Measurements from ENCODE around the gene NCKAP5L.
"Not testable (repeated sequence)": the region's sequence is repeated elsewhere in the genome, so short reads cannot be mapped to it uniquely, and the experiment has no call there.

NCKAP5L gene

DNA sequence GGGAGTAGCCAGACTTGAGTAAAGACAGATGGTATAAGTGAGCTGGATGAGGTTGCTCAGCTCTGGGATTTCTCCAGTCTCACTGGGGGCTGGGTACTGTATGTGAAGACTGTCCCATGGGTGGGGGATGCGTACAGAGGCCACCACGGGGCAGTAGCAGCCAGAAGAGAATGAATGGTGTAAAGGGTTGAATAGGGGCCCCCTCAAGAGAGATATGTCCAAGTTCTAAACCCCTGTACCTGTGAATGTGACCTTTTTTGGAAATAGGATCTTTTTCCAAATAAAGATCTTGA lies 36.5 kb upstream of the NCKAP5L start:
- DNase-seq (ENCODE audit: low spot score): no peak

DNA sequence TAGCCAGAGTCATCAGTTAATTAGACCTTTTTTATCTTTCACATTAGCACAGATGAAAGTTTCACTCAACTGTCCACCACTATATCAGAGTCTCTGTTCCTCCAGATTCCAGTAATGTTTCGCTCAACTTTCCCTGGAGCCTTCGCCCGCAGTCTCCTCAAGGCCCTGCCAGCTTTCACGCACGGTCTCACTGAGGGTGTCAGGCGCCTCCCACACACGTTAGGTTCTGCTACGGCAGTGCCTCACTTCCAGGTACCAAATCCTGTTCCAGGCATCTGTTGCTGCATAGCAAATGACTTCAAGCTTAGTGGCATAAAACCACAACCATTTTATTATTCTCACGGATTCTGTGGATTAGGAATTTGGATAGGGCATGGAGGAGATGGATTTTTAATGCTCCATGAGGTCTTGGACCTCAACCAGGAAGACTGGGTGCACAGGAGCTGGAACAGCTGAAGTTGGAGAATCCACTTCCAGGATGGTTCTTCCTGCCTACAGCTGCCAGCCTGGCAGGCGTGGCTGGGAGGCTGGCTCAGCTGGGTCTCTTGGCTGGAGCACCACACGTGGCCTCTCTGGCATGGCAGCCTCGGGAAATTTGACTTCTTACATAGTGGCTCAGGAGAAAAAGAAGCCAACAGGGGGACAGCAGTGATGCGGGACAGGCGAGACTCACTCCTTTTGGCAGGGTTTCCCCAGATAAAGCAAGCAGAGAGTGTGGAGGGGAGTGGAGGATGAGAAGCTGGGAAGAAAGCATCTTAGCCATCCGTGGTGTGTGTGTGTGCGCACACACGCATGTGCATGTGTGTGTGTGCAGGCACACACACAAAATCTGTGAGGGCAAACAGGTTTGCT lies 36.0 kb upstream of the NCKAP5L start:
- DNase-seq (ENCODE audit: low spot score): no peak

DNA sequence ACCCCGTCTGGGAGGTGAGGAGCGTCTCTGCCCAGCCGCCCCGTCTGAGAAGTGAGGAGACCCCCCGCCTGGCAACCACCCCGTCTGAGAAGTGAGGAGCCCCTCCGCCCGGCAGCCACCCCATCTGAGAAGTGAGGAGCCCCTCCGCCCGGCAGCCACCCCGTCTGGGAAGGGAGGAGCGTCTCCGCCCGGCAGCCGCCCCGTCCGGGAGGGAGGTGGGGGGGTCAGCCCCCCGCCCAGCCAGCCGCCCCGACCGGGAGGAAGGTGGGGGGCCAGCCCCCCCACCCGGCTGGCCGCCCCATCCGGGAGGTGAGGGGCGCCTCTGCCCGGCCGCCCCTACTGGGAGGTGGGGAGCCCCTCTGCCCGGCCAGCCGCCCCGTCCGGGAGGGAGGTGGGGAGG lies 32.7 kb upstream of the NCKAP5L start:
- not testable (repeated sequence) for DNase-seq (ENCODE audit: low spot score)

DNA sequence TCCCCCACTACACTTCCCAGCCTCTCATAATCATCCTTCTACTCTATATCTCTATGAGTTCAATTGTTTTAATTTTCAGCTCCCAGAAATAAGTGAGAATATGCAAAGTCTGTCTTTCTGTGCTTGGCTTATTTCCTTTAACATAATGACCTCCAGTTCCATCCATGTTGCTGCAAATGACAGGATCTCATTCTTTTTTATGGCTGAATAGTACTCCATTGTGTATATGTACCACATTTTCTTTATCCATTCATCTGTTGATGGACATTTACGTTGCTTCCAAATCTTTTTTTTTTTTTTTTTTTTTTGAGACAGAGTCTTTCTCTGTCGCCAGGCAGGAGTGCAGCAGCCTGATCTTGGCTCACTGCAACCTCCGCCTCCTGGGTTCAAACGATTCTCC lies 27.7 kb upstream of the NCKAP5L start:
- not testable (repeated sequence) for DNase-seq (ENCODE audit: low spot score)

- DNase-seq (ENCODE audit: low spot score): no peak
Measured at GRCh38 chr12:49854976-49855375, 26.8 kb upstream of the NCKAP5L start.

- no peak for DNase-seq (ENCODE audit: low spot score)
Measured at GRCh38 chr12:49853671-49854070, 25.5 kb upstream of the NCKAP5L start.

DNA sequence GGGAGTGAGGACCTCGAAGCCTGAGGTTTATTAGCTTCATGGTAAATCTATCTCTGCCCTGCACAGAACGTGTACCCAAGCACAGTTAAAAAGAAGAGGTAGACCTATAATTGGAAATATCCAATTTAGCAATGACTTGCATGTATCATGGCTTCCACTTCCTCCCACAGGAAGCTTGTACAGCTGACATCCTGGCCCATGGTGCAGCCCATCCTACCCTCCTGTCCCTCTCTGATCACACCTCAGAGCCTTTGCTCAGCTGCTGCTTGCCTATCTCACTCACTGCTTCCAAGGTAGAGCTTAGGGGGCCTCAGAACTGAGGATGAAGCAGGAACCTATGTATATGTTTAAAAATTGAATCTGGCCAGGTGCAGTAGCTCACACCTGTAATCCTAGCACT lies 18.9 kb upstream of the NCKAP5L start:
- DNase-seq (ENCODE audit: low spot score): no peak

- DNase-seq (ENCODE audit: low spot score): no peak
Measured at GRCh38 chr12:49846032-49846431, 17.8 kb upstream of the NCKAP5L start.

DNA sequence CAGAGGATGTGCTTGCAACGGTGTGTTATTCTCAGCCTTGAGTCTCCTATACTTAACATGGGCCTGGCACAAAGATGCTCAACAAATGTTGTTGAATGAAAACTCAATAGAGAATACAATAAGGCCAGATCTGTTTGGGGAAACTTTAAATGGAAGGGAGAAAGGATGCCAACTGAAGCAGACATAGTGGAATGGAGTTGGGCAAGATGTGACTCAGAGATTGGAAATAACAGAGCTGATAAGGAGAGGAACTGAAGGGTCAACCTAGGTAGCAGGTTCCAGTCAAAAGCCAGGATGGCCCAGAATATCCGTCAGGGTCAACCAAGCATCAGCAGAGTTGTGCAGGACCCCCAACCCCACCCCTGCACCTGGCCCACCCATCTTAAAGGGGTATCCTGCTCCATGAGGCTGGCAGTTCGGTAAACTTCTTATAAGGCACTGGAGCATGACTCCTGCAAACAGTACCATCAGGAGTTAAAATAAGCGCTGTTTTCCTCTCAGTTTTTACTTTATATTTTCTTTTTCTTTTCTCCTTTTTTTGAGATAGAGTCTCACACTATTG lies 15.7 kb upstream of the NCKAP5L start:
- DNase-seq (ENCODE audit: low spot score): no peak

DNA sequence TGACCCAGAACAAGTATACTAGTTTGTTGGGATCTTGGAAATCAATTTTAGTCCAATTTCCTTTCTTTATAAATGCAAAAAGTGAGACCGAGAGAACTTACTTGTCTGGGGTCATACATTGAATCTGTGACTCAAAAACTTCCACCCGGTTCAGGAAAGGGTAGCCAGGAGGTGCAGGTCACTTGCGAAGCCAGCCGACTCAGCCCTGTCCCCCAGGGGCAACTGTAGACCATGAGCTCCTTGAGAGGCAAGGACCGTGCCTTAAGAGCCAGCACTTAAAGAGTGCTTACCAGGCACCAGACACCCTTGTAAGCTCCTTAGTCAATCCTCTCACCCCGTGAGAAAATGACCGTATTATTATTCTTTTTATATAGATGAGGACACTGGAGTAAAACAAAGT lies 15.2 kb upstream of the NCKAP5L start:
- no peak for DNase-seq (ENCODE audit: low spot score)

DNA sequence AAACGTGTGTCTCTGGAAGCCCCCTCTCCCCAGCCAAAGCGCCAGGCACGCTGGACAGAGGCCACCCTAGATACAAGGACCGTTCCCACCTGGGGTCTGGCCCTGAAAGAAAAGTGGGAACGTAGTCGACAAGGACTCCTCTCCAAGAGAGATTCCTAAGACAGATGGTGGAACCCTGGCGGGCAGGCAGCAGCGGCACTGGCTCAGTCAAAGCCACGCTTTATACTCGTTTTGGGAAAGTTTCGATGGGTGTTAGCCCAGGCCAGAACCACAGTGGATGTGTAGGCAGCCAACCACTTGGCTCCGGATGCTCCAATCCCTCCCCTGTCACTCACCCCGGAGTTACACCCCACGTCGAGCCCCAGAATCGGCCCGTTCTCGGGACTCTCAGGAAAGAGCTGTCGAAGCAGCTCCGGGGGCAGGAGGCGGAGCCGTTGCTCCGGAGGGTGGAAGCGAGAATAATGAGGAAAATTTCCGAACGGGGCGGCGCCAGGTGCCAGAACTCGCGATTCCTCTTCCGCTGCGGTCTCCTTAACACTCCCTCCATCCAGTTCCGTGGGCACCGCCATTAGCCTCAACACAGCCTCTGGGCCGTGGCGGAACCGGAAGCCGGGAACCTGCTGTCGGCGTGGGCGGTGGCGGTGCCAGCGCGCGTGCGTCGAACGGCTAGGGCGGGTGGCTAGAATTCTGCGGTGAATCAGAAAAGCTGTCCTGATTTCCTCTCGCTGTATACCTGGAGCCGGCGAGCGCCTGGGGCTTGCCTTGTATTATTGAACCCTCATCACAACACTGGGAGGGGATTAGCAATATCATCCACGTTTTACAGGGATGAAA lies 14.5 kb upstream of the NCKAP5L start, which contains the start of gene BCDIN3D:
Gene BCDIN3D (minus strand): TSS at position 588 of the 834 bp plus-strand sequence. CDS start 19 bp downstream, at position 569.
- peak; percentile 97 for DNase-seq (ENCODE audit: low spot score)

DNA sequence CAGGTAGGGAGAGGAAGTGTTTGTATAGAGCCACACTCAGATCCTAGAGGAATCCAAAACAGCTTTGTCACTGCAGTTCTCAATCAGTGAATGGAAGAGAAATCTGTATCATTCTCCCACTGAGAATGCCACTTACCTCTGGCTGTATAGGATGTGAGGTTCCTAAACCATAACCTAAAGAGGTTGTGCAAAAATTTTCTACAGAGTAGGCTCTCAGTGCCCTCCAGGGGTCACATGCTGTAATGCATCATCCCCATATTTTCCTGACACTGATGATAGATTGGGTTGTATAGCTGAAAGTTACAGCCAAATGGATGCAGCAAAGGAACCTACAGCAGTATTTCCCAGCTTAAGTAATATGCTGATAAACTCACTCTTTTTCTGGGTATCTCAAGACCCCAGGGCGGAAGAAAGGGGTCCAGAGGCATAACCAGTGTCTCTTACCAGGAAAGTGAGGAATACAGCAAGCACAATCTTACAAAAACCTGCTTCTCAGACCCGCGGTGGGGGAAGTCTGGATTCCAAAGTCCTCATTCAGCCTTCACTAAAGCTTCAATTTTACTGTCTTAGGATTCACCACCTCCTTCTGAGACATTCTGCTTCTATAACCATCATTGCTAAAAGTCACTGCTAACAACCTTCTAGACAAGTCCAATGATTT lies 10.9 kb upstream of the NCKAP5L start:
- DNase-seq (ENCODE audit: low spot score): no peak

GRCh38 chr12:49832836-49833421 lies 4.7 kb upstream of the NCKAP5L start:
- peak; percentile 58 for DNase-seq (ENCODE audit: low spot score)

GRCh38 chr12:49831717-49832116 lies 3.5 kb upstream of the NCKAP5L start:
- no peak for DNase-seq (ENCODE audit: low spot score)

DNA sequence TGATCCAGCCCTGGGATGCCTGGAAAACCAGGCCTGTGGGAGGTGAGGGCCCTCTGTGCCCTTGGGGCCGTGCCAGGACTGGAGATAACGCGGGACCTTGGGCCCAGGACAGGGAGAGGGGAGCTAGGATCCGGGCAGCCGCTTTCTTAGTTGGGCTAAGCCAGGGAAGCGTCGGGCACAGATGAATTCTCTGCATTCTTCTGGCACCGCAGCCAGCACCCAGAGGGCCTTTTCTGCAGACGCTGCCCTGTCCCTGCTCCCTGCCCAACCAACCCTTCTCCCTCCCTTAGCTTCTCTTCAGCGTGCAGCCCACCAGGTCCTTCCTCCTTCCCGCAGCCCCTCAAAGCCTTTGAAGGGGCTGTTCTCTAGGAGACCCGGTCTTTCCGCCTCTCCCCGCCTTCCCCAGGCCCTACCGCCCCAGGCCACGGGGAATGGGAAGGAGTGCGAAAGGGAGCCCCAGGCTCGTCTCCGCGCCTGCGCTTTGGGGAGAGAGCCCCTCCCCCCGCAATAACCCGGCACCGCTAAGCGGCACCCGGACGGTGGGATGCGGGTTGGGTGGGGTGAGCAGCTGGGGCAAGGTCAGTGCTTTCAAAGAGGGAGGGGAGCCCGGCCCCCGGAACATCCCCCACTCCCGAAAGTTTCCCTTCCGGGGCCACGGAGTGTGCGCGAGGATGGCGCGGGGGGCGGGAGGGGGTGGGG lies 663 bp downstream of the NCKAP5L start:
- DNase-seq (ENCODE audit: low spot score): peak; percentile 89

DNA sequence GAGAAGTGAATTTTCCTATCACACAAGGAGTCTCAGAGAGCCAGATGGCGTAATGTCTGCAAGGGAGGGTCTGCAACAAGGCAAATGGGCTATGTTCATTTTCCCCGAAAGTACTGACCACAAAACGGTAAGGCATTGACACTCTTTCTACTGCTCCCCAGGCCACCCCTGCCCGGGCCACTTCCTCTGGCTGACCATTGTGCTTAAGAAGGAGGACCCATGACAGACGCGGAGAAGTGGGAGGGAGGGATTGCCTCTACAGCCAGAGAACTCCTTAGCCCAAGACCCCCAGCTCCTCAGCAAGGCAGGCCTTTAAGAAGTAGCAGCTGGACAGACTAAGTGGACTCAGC lies 1.2 kb downstream of the NCKAP5L start:
- DNase-seq (ENCODE audit: low spot score): no peak

DNA sequence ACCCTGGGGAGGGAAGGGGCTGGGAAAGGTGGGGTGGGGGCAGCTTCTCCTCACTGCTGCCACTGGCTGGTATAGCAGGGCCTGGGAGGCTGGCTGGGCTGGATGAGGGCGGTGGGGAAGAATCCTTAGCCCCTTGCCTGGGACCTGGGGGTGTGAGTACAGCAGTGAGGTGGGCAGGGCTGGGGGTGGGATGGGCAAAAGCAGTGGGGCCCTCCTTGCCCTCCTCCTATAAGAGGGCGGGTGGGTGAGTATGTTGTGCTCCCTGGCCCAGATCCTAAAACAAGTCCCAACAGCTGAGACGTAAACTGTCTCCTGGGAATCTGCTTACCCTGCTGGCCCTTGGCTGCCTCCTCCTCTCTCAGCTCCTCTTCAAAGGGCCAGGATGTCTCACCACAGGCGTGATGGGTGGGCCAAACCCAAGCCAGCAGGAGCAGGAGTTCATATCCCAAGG lies 2.2 kb downstream of the NCKAP5L start:
- DNase-seq (ENCODE audit: low spot score): no peak

DNA sequence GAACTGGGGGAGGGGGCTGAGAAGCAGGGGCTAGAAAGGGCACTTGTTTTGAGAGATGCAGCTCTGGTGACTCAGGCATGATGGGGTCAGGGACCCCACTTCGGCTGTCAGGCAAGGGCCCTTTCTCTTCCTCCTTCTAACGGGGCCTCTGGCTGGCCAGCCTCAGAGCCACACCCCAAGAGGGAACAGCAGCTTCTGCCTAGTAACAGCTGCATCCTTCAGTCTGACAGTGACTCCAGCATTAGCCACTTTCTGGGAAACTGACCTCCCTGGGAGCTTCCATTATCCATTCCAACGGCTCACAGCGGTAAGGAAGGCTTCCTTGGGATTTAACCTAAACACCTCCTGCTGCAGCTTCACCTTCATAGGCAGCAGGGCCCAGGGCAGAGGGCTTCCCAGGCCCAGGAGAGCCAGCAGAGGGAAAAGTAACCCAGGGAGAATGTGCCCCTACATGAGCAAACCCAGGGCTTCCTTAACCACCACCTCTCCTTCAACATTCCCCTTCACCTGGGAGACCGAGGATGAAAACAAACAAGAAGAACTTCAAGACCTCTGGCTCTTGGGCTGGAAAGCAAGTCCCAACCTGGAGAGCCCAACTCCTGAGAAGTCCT lies 2.7 kb downstream of the NCKAP5L start:
- DNase-seq (ENCODE audit: low spot score): peak; percentile 82

DNA sequence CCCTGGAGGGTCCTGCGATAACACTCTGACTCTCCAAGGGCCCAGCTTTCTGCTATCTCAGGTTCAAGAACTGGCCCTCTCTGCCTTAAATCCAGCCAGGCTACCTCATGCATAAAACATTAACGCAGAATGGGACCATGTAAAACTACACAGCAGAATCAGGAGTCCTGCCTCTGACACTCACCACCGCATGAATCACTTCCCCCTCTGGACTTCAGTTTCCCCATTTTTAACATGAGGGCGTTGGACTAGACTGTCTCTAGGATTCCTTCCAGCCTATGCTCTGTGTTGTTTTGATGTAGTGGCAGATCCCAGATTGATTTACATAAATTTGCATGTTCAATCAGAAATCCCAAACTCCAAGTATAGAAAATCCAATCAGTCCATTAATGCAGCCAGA lies 3.3 kb downstream of the NCKAP5L start:
- peak; percentile 77 for DNase-seq (ENCODE audit: low spot score)

- no peak for DNase-seq (ENCODE audit: low spot score)
Measured at GRCh38 chr12:49824416-49824815, 3.8 kb downstream of the NCKAP5L start.

GRCh38 chr12:49823951-49824350 lies 4.3 kb downstream of the NCKAP5L start:
- no peak for DNase-seq (ENCODE audit: low spot score)
